SK-N-MC (cell line): ENCODE data around the gene APBA2.

ENCODE experiments used
- EZH2 ChIP-seq: fragments of 200-600 bp; sonication (generic); IDR thresholded peaks from one replicate; pipeline ENCODE4 v1.6.1; 2017; ENCODE audit warnings: antibody characterized with exemption
- POLR2AphosphoS5 ChIP-seq: IDR thresholded peaks from 2 replicates; pipeline ENCODE4 v1.6.1; 2012; ENCODE audit warnings: mild to moderate bottlenecking, low read depth, low read length, borderline replicate concordance

GRCh38 chr15:29121369-29121656 lies 235.5 kb downstream of the APBA2 start:
- TF ChIP-seq POLR2AphosphoS5 (no peak), EZH2 (no peak)
